CD4-positive, alpha-beta T cell treated with Interleukin-4 for 4 hours (primary cell): Measurements from ENCODE around the gene ABCC6.
"Not testable (repeated sequence)": the region's sequence is repeated elsewhere in the genome, so short reads cannot be mapped to it uniquely, and the experiment has no call there.

Experiments used
- DNase-seq: peaks from one replicate; pipeline ENCODE4 v3.0.0-alpha.2; 2020

ABCC6 gene

GRCh38 chr16:16186820-16187219 is 36.5 kb downstream of the ABCC6 start:
- DNase-seq: no peak

DNA sequence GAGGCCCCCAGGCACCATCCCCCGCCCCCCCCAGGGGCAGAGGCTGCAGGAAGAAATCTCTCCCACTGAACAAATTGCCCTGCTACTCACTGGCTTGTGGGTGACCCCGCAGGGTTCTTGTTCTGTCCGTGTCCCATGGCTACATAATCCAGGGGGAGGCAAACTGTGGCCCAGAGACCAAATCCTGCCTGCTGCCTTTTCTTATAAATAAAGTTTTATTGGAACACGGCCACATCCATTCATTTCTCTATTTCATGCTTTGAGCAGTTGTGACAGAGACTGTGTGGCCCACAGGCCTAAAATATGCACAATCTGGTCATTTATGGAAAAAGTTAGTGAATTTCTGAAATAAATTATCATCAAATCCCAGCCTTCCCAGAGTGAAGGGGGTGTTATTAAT is 38.2 kb downstream of the ABCC6 start:
- DNase-seq: no peak

- DNase-seq: no peak
Measured at GRCh38 chr16:16184594-16184993, 38.7 kb downstream of the ABCC6 start.

DNA sequence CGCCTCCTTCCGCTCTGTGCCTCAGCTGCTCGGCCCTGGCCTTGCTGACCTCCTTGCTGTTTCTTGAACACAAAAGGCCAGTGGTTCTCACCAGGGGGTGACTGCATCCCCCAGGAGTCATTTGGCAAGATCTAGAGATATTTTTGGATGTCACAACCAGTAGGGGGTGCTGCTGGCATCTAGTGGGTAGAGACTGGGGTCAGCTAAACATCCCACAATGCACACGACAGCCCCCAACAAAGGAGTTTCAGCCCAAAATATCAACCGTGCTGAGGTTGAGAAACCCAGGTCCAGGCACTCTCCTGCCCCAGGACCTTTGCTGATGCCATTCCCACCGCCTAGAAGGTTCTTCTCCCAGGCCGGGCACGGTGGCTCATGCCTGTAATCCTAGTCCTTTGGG is 39.7 kb downstream of the ABCC6 start:
- no peak for DNase-seq

- DNase-seq: no peak
Measured at GRCh38 chr16:16182918-16183317, 40.4 kb downstream of the ABCC6 start.

DNA sequence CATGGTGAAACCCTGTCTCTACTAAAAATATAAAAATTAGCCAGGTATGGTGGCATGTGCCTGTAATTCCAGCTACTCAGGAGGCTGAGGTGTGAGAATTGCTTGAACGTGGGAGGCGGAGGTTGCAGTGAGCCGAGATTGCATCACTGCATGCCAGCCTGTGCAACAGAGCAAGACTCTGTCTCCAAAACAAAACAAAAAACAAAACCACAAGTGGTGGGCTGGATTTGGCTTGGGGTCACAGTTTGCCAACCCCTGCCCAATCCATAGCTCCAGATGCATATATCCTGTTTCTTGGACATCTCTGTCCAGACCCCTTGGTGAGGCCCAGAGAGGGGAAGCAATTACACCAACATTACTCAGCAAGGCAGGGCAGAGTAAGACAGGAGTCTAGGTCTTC is 41.5 kb downstream of the ABCC6 start:
- not testable (repeated sequence) for DNase-seq

GRCh38 chr16:16178455-16179162 is 44.7 kb downstream of the ABCC6 start:
- DNase-seq: no peak

DNA sequence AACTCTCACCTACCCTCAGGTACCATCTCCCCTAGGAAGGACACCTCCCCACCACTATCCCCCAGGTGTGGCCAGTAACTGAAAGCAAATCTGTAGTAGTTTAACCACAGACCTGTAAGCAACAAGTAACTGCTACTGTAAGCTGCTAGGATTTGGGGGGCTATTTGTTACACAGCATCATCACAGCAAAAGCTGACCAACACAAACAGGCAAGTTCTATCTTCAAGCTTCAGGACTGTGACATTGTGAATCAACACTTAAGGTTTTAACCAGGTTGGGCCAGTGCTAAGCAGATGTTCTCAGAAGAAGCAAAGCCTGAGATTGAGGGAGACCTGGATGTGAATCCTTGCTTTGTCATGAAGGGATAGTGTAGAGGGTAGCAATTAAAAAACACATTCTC is 47.0 kb downstream of the ABCC6 start:
- DNase-seq: no peak

DNA sequence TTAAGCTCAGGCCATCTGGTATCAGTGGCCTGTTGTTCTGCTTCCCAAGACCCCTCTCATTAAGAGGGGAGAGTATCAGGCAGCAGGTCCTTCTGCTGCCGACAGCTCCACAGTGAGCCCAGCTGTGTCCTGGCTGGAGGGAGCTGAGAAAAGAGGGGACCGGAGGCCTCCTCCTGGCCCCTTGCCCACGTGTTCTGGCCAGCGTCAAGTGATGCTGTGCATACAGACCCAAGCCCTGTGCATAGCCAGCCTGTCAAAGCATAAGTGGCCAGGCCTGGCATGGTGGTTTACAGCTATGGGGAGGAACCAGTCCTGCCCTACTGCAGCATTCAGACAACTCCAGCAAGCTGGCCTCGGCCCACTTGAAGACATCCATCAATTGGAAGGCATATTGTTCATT is 48.0 kb downstream of the ABCC6 start:
- DNase-seq: no peak

- DNase-seq: no peak
Measured at GRCh38 chr16:16172991-16173390, 50.3 kb downstream of the ABCC6 start.

- DNase-seq: no peak
Measured at GRCh38 chr16:16171332-16171919, 51.9 kb downstream of the ABCC6 start.

DNA sequence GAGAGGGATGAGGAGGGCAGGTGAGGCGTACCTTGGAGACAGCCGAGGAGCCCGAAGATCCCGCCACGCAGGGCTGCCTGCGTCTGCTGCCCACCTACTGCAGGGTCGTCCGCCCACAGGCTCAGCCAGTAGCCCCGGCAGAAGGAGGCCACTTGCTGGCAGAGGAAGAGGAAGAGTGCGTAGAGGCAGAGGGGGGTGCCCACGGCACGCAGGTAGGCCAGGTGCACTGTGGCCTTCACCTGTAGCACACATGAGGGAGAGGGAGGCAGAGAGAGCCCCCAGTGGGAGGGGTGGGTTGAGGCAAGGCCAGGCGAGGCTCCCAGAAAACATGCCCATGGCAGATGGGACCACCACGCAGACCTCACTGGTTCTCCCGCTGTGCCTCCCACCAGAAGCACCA is 53.7 kb downstream of the ABCC6 start:
- no peak for DNase-seq

DNA sequence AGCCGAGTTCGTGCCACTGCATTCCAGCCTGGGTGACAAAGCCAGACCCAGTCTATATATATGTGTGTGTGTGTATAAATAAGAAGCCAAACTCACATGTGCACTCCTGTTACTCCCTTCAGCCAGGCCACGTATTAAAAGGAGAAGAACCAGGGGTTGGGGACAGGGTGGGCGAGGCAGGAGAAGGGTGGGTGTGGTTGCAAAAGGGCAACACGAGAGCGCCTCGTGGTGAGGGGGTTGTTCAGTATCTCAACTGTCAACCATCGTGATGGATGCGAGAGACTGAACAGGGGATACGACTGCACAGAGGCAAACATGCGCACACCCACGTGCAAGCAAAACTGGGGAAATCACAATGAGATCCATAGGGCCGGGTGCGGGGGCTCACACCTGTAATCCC is 54.9 kb downstream of the ABCC6 start:
- no peak for DNase-seq

DNA sequence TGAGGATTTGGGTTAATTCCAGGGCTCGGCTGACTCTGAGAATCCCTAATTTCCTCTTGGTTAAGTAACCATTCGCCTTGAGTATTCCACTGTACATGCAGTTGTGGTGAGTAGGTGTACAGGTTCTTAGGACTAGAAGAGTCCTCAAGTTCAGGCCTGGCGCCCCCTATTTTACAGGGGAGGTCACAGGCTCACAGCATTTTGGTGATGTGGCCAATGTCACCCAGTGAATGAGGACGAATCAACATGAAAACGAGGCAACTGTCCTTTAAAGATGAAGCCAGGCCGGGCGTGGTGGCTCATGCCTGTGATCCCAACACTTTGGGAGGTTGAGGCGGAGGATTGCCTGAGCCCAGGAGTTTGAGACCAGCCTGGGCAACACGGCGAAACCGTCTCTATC is 55.4 kb downstream of the ABCC6 start:
- no peak for DNase-seq

- DNase-seq: no peak
Measured at GRCh38 chr16:16166949-16167348, 56.3 kb downstream of the ABCC6 start.

GRCh38 chr16:16166085-16166484 is 57.2 kb downstream of the ABCC6 start:
- no peak for DNase-seq

GRCh38 chr16:16164243-16164642 is 59.1 kb downstream of the ABCC6 start:
- DNase-seq: no peak

DNA sequence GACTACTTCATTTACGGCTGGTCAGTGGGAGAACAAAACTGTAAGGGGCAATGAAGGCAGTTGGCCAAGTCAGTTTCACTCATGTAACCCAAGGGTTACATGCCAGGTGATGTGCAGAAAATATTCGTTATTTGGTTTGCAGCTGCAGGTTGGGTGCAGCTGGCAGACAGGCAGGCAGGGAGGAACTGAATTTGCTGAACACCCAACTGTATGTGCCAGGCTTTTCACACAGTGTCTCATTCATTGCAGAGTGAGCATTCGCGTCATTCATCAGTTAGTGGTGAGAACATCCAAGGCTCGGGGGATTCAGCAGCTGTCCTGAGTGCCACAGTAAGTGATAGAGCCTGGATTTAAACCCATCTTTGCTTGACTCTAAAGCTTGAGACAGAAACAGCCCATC is 59.7 kb downstream of the ABCC6 start:
- no peak for DNase-seq

DNA sequence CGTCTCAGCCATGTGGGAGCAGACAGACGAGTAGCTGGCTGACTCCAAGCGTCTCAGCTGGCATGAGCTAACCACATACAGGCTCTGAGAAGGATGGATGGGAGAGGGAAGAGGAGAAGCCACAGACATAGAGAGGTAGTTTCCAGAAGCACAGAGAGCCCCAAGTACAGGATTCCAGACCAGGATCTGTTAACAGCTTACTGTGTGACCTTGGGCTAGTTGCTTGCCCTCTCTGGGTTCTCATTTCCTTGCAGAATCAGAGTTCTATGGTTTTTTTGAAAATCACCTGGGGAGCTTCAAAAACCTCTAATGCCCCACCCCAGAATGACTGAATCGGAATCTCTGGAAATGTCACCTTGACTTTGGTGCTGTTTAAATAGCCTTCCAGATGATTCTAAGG is 60.2 kb downstream of the ABCC6 start:
- no peak for DNase-seq

DNA sequence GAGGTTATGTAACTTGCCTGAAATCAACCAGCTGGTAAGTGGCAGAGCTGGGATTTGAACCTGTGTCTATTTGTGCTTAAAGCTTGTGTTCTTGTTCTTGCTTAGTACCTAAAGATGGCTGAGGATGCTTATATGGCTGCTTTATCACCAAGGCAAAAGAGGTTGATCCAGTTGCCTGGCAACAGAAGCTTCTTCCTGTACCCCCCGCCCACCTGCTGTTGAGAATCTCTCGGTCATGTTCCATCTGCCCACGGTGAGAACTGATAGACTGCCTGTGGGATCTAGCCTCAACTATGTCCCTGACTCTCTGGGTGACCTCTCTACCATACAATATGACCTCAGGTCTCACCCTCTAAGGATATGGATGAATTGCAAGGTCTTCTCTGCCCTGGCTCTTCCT is 60.7 kb downstream of the ABCC6 start:
- no peak for DNase-seq

DNA sequence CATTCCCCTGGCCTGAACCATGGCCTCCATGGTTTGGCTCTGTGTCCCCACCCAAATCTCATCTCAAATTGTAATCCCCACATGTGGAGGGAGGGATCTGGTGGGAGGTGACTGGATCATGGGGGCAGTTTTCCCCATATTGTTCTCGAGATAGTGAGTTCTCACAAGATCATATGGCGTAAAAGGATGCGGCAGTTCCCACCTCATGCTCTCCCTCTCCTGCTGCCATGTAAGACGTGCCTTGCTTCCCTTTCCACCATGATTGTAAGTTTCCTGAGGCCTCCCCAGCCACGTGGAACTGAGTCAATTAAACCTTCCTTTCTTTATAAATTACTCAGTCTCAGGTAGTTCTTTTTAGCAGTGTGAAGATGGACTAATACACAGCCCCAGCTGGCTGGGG is 61.5 kb downstream of the ABCC6 start:
- DNase-seq: not testable (repeated sequence)

DNA sequence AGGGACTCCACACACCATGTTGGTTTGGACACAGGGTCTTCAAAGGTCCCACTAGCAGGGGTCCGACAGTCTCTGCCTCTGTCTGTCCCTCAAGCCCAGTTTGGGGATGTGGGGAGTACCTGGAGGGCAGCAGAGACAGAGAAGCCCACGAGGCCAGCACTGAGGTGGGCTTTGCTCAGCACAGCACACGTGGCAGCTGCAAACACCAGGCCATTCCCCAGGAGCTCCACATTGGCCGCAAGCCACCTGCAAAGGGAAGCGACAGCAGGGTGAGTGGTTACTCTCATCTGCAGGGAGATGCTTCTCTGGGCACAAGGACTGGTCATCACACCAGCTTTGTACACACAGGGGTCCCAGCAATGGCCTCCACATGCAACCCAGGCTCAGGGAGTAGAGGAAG is 62.0 kb downstream of the ABCC6 start:
- no peak for DNase-seq

- no peak for DNase-seq
Measured at GRCh38 chr16:16159662-16160061, 63.6 kb downstream of the ABCC6 start.

- DNase-seq: no peak
Measured at GRCh38 chr16:16158741-16159374, 64.4 kb downstream of the ABCC6 start.
